OCI-LY3 (cell line): ENCODE data around the gene DNHD1.

Experiments
- H2AFZ ChIP-seq: fragments of 200-600, 300-600 bp; shearing (Covaris generic); 2 replicates; pipeline ENCODE4 v1.6.0; 2014; ENCODE audit warnings: antibody characterized with exemption, low read depth, low read length
- H3K27ac ChIP-seq: fragments of 200-600, 300-600 bp; sonication (generic); 2 replicates; pipeline ENCODE4 v1.5.1; 2014; ENCODE audit warnings: mild to moderate bottlenecking, low read length, moderate library complexity, mixed read lengths
- H3K27me3 ChIP-seq: fragments of 200-600, 300-600 bp; sonication (generic); 2 replicates; pipeline ENCODE4 v1.6.1; 2014; ENCODE audit warnings: low read depth, low read length, mixed read lengths
- H3K36me3 ChIP-seq: fragments of 200-600, 300-600 bp; sonication (generic); replicated peaks from 2 replicates; pipeline ENCODE3; 2014; ENCODE audit warnings: low read depth, low read length, mixed read lengths
- H3K4me1 ChIP-seq: fragments of 300-600, 200-600 bp; sonication (generic); 2 replicates; pipeline ENCODE4 v1.6.1; 2014; ENCODE audit warnings: low read length, mixed read lengths
- H3K4me2 ChIP-seq: fragments of 200-600, 300-600 bp; sonication (generic); 2 replicates; pipeline ENCODE4 v1.6.1; 2014; ENCODE audit warnings: low read length, mixed read lengths
- H3K4me3 ChIP-seq: fragments of 300-600, 200-600 bp; sonication (generic); 2 replicates; pipeline ENCODE4 v1.5.1; 2014; ENCODE audit warnings: antibody characterized with exemption, mild to moderate bottlenecking, low read length, moderate library complexity
- H3K79me2 ChIP-seq: fragments of 300-600, 200-600 bp; shearing (Covaris generic); 2 replicates; pipeline ENCODE4 v1.6.1; 2014; ENCODE audit warnings: mild to moderate bottlenecking, low read length, mixed read lengths
- H3K9ac ChIP-seq: fragments of 300-600, 200-600 bp; shearing (Covaris generic); 2 replicates; pipeline ENCODE4 v1.6.0; 2014; ENCODE audit warnings: mild to moderate bottlenecking, low read length, moderate library complexity
- H3K9me3 ChIP-seq: fragments of 200-600, 300-600 bp; shearing (Covaris generic); 2 replicates; pipeline ENCODE4 v1.6.1; 2014; ENCODE audit warnings: low read length, mixed read lengths; ENCODE audit not compliant: insufficient read depth
- H4K20me1 ChIP-seq: fragments of 200-600, 300-600 bp; sonication (generic); 2 replicates; pipeline ENCODE4 v1.6.1; 2016; ENCODE audit warnings: low read length, mixed read lengths; ENCODE audit not compliant: insufficient read depth
- CTCF ChIP-seq: fragments of 200-600, 300-600 bp; sonication (generic); IDR thresholded peaks from 2 replicates; pipeline ENCODE4 v1.5.1; 2014; ENCODE audit warnings: antibody characterized with exemption, low read length, low read depth
- EZH2phosphoT487 ChIP-seq: fragments of 200-600 bp; shearing (Covaris generic); IDR thresholded peaks from 2 replicates; pipeline ENCODE4 v1.6.1; 2018; ENCODE audit warnings: antibody characterized with exemption, mixed run types, low read depth

Gene DNHD1

GRCh38 chr11:6546735-6547134 is 49.7 kb downstream of the DNHD1 start:
- H4K20me1 ChIP-seq: no peaks in the 10 kb centered on the region
- TF ChIP-seq EZH2phosphoT487 (no peak), CTCF (no peak)
- H3K27ac ChIP-seq: no peak overlapping the region
- H3K4me3 ChIP-seq: no peak overlapping the region
- no peak overlapping the region for H3K4me2 ChIP-seq
- H3K79me2 ChIP-seq: no peaks in the 10 kb centered on the region
- no peak overlapping the region for H2AFZ ChIP-seq
- peaks cover 4% of the 10 kb centered on the region for H3K36me3 ChIP-seq
- H3K9me3 ChIP-seq: no peaks in the 10 kb centered on the region
- no peak overlapping the region for H3K9ac ChIP-seq
- no peaks in the 10 kb centered on the region for H3K27me3 ChIP-seq
- H3K4me1 ChIP-seq: 0 out of 2 replicates have a peak, but pooled peaks cover 3% of the 10 kb centered on the region

GRCh38 chr11:6547177-6547576 is 50.1 kb downstream of the DNHD1 start:
- H3K27me3 ChIP-seq: no peaks in the 10 kb centered on the region
- no peaks in the 10 kb centered on the region for H4K20me1 ChIP-seq
- H3K4me2 ChIP-seq: no peak overlapping the region
- peaks cover 4% of the 10 kb centered on the region for H3K36me3 ChIP-seq
- no peak for TF ChIP-seq EZH2phosphoT487
- TF ChIP-seq CTCF: no peak
- H3K79me2 ChIP-seq: no peaks in the 10 kb centered on the region
- no peak overlapping the region for H3K27ac ChIP-seq
- no peak overlapping the region for H3K4me3 ChIP-seq
- H3K9me3 ChIP-seq: no peaks in the 10 kb centered on the region
- no peak overlapping the region for H3K9ac ChIP-seq
- H3K4me1 ChIP-seq: 0 out of 2 replicates have a peak, but pooled peaks cover 3% of the 10 kb centered on the region
- H2AFZ ChIP-seq: no peak overlapping the region

- Histone ChIP-seq H3K36me3 (peaks cover 4% of the 10 kb centered on the region), H3K79me2 (no peaks in the 10 kb centered on the region), H4K20me1 (no peaks in the 10 kb centered on the region), H3K4me2 (no peak overlapping the region), H3K27ac (no peak overlapping the region), H3K9me3 (no peaks in the 10 kb centered on the region), H3K9ac (no peak overlapping the region), H3K4me1 (0 out of 2 replicates have a peak, but pooled peaks cover 3% of the 10 kb centered on the region), H3K27me3 (no peaks in the 10 kb centered on the region), H3K4me3 (no peak overlapping the region), H2AFZ (no peak overlapping the region)
- TF ChIP-seq CTCF: no peak
- TF ChIP-seq EZH2phosphoT487: no peak
These were observed 51.0 kb downstream of the DNHD1 start for GRCh38 chr11:6548121-6548520.

GRCh38 chr11:6548641-6549040 is 51.6 kb downstream of the DNHD1 start:
- TF ChIP-seq EZH2phosphoT487: no peak
- no peak for TF ChIP-seq CTCF
- H3K79me2 ChIP-seq: no peaks in the 10 kb centered on the region

More at GRCh38 chr11:6548641-6549040, 51.6 kb downstream of the DNHD1 start:
- H2AFZ ChIP-seq: no peak overlapping the region
- no peaks in the 10 kb centered on the region for H4K20me1 ChIP-seq
- H3K27me3 ChIP-seq: no peaks in the 10 kb centered on the region
- H3K9me3 ChIP-seq: no peaks in the 10 kb centered on the region
- H3K4me2 ChIP-seq: no peak overlapping the region
- H3K27ac ChIP-seq: no peak overlapping the region
- no peak overlapping the region for H3K4me3 ChIP-seq
- H3K36me3 ChIP-seq: peaks cover 4% of the 10 kb centered on the region
- no peak overlapping the region for H3K9ac ChIP-seq
- 0 out of 2 replicates have a peak, but pooled peaks cover 3% of the 10 kb centered on the region for H3K4me1 ChIP-seq
